Neural cell (in vitro differentiated cells): Measurements from ENCODE around the gene NCKAP5. TPM values are rescaled to one million over a fixed set of nuclear protein-coding genes. Genes with fewer than 3 reads are reported as not detected.

ENCODE experiments used
- H2AFZ ChIP-seq: fragments of 200-600, 300-800 bp; sonication (generic), shearing (Covaris generic); 2 replicates; pipeline ENCODE4 v1.6.0; 2014; ENCODE audit warnings: low read depth, mild to moderate bottlenecking, antibody characterized with exemption, low read length, moderate library complexity
- H3F3A ChIP-seq: fragments of 200-600 bp; shearing (Covaris generic); 2 replicates; pipeline ENCODE4 v1.6.1; 2016; ENCODE audit warnings: mild to moderate bottlenecking, moderate library complexity, mixed read lengths, antibody characterized with exemption, low read length; ENCODE audit not compliant: insufficient read depth, poor library complexity, severe bottlenecking
- H3K27ac ChIP-seq: fragments of 200-600, 300-800 bp; sonication (generic), shearing (Covaris generic); 2 replicates; pipeline ENCODE4 v1.5.1; 2014; ENCODE audit warnings: mild to moderate bottlenecking, low read length, moderate library complexity
- H3K27me3 ChIP-seq: fragments of 300-800, 200-600 bp; sonication (generic), shearing (Covaris generic); 2 replicates; pipeline ENCODE4 v1.6.0; 2014; ENCODE audit warnings: mild to moderate bottlenecking, low read depth, low read length, moderate library complexity; ENCODE audit not compliant: insufficient read depth
- H3K36me3 ChIP-seq: fragments of 300-800, 200-600 bp; sonication (generic), shearing (Covaris generic); 2 replicates; pipeline ENCODE4 v1.5.1; 2014; ENCODE audit warnings: mild to moderate bottlenecking, antibody characterized with exemption, low read length, moderate library complexity; ENCODE audit not compliant: insufficient read depth
- H3K4me2 ChIP-seq: fragments of 300-800, 200-600 bp; sonication (generic), shearing (Covaris generic); 2 replicates; pipeline ENCODE4 v1.6.0; 2014; ENCODE audit warnings: mild to moderate bottlenecking, low read length
- H3K4me3 ChIP-seq: fragments of 300-800, 200-600 bp; sonication (generic), shearing (Covaris generic); 2 replicates; pipeline ENCODE4 v1.5.1; 2014; ENCODE audit warnings: mild to moderate bottlenecking, low read length, moderate library complexity
- H3K79me2 ChIP-seq: fragments of 200-600 bp; shearing (Covaris generic); replicated peaks from 2 replicates; pipeline ENCODE4 v1.6.0; 2014; ENCODE audit warnings: mild to moderate bottlenecking, low read length, moderate library complexity; ENCODE audit not compliant: insufficient read depth
- H3K9ac ChIP-seq: fragments of 300-800, 200-600 bp; sonication (generic), shearing (Covaris generic); 2 replicates; pipeline ENCODE4 v1.6.1; 2016; ENCODE audit warnings: mild to moderate bottlenecking, low read length, mixed read lengths
- H3K9me2 ChIP-seq: fragments of 200-600 bp; shearing (Covaris generic); 2 replicates; pipeline ENCODE4 v1.6.1; 2016; ENCODE audit warnings: mild to moderate bottlenecking, low read length, mixed read lengths; ENCODE audit not compliant: insufficient read depth
- H3K9me3 ChIP-seq: fragments of 200-600, 300-800 bp; sonication (generic), shearing (Covaris generic); 2 replicates; pipeline ENCODE4 v1.6.1; 2016; ENCODE audit warnings: mild to moderate bottlenecking, mixed run types, low read length, moderate library complexity, mixed read lengths
- H4K20me1 ChIP-seq: fragments of 200-600 bp; shearing (Covaris generic); 2 replicates; pipeline ENCODE4 v1.6.1; 2016; ENCODE audit warnings: mild to moderate bottlenecking, mixed run types; ENCODE audit not compliant: insufficient read depth
- CTCF ChIP-seq: fragments of 450-650 bp; IDR thresholded peaks from 2 replicates; pipeline ENCODE4 v1.5.1; 2014; ENCODE audit warnings: antibody characterized with exemption, mild to moderate bottlenecking, moderate library complexity; ENCODE audit not compliant: poor library complexity, severe bottlenecking
- EP300 ChIP-seq: fragments of 450-650 bp; conservative IDR thresholded peaks from 2 replicates; pipeline ENCODE4 v1.6.1; 2014; ENCODE audit warnings: antibody characterized with exemption, mild to moderate bottlenecking, moderate library complexity; ENCODE audit not compliant: poor library complexity, severe bottlenecking
- EZH2 ChIP-seq: fragments of 200-600, 300-800 bp; shearing (Covaris generic), sonication (generic); IDR thresholded peaks from 2 replicates; pipeline ENCODE4 v1.6.1; 2014; ENCODE audit warnings: antibody characterized with exemption, low read length, borderline replicate concordance, mild to moderate bottlenecking; ENCODE audit not compliant: insufficient read depth, poor library complexity, severe bottlenecking
- MXI1 ChIP-seq: fragments of 450-650 bp; conservative IDR thresholded peaks from 2 replicates; pipeline ENCODE4 v1.6.1; 2014; ENCODE audit warnings: antibody characterized with exemption, mild to moderate bottlenecking; ENCODE audit not compliant: poor library complexity, severe bottlenecking
- POLR2AphosphoS5 ChIP-seq: IDR thresholded peaks from 2 replicates; pipeline ENCODE4 v1.6.1; 2012
- RAD21 ChIP-seq: fragments of 450-650 bp; conservative IDR thresholded peaks from 2 replicates; pipeline ENCODE4 v1.6.1; 2014; ENCODE audit warnings: antibody characterized with exemption, mild to moderate bottlenecking, moderate library complexity
- REST ChIP-seq: IDR thresholded peaks from 2 replicates; pipeline ENCODE4 v1.6.1; 2012; ENCODE audit warnings: borderline replicate concordance
- SMC3 ChIP-seq: fragments of 450-650 bp; conservative IDR thresholded peaks from 2 replicates; pipeline ENCODE4 v1.6.1; 2014; ENCODE audit warnings: antibody characterized with exemption, mild to moderate bottlenecking, moderate library complexity; ENCODE audit not compliant: poor library complexity
- TAF1 ChIP-seq: IDR thresholded peaks from 2 replicates; pipeline ENCODE4 v1.6.1; 2012; ENCODE audit warnings: low read depth
- polyA plus RNA-seq: library from polyadenylated mRNA; depleted of rRNA; stranded (reverse); fragments of >200 nt; gene quantifications from 2 replicates; pipeline ENCODE4 v1.2.3, GENCODE V29; 2014

The NCKAP5 gene
- polyA plus RNA-seq, 1 donor from 2014 or later, result 2.4 TPM

- no peak overlapping the region for H3K9ac ChIP-seq
- H3K9me2 ChIP-seq, result no peaks in the 10 kb centered on the region
- TF ChIP-seq EZH2 (no peak), CTCF (peak; percentile 88), EP300 (no peak), RAD21 (peak; percentile 93), TAF1 (no peak), SMC3 (peak; percentile 93)
- H3K9me3 ChIP-seq, result no peaks in the 10 kb centered on the region
- no peak overlapping the region for H2AFZ ChIP-seq
- H3K4me2 ChIP-seq, result no peak overlapping the region
- no peaks in the 10 kb centered on the region for H4K20me1 ChIP-seq
- no peak overlapping the region for H3K4me3 ChIP-seq
- H3K27ac ChIP-seq, result no peak overlapping the region
- no peaks in the 10 kb centered on the region for H3K79me2 ChIP-seq
- no peaks in the 10 kb centered on the region for H3K27me3 ChIP-seq
- H3K36me3 ChIP-seq, result no peaks in the 10 kb centered on the region
- H3F3A ChIP-seq, result no peaks in the 10 kb centered on the region
These were observed 7.0 kb downstream of the NCKAP5 start for GRCh38 chr2:133561045-133561852.

- TF ChIP-seq RAD21 (no peak), TAF1 (no peak), POLR2AphosphoS5 (no peak), EZH2 (no peak), SMC3 (no peak), MXI1 (no peak), CTCF (no peak), REST (no peak), EP300 (no peak)
- H2AFZ ChIP-seq, result no peak overlapping the region
- H3K9me2 ChIP-seq, result no peaks in the 10 kb centered on the region
These were observed 10.6 kb downstream of the NCKAP5 start for GRCh38 chr2:133557614-133558013.

More at GRCh38 chr2:133557614-133558013, 10.6 kb downstream of the NCKAP5 start:
- H3K9ac ChIP-seq, result no peak overlapping the region
- H3K4me3 ChIP-seq, result no peak overlapping the region
- no peak overlapping the region for H3K4me2 ChIP-seq
- no peaks in the 10 kb centered on the region for H4K20me1 ChIP-seq
- H3K36me3 ChIP-seq, result no peaks in the 10 kb centered on the region
- H3K27ac ChIP-seq, result no peak overlapping the region
- H3K9me3 ChIP-seq, result no peaks in the 10 kb centered on the region
- H3F3A ChIP-seq, result no peaks in the 10 kb centered on the region
- H3K79me2 ChIP-seq, result no peaks in the 10 kb centered on the region
- H3K27me3 ChIP-seq, result no peaks in the 10 kb centered on the region
